IMR-90 (cell line): ENCODE results near the gene IRF6. TPM values are rescaled to one million over a fixed set of nuclear protein-coding genes. Genes with fewer than 3 reads are reported as not detected.

Experiments used
- ATAC-seq: fragments of 200-7000 bp; cut with Tn5 transposase; 2 replicates; pipeline ENCODE4 v1.9.1; 2020; ENCODE audit warnings: low read depth, mild to moderate bottlenecking, moderate library complexity
- BruUV-seq: library from RNA; stranded (reverse); fragments of 400-500 nt; replicated peaks from 2 replicates; lab custom pipeline; 2021; lab: Mats Ljungman, UMichigan
- CTCF ChIA-PET: fragments of 300-600 bp; formaldehyde crosslinking; extraction: SDS; loops from one replicate; lab custom pipeline; 2021; ENCODE audit warnings: antibody characterized with exemption; lab: Yijun Ruan, JAX
- POLR2A ChIA-PET: fragments of 300-600 bp; sonication (Branson Sonifier 250); formaldehyde crosslinking; loops from one replicate; lab custom pipeline; 2022; ENCODE audit warnings: antibody characterized with exemption; ENCODE audit not compliant: unreplicated experiment; lab: Charles Lee
- DNase-seq: peaks from one replicate; pipeline ENCODE4 v3.0.0; 2013
- H2AFZ ChIP-seq: replicated peaks from 2 replicates; pipeline ENCODE3; 2013; ENCODE audit warnings: low read length, mild to moderate bottlenecking; ENCODE audit not compliant: poor library complexity
- H2AK5ac ChIP-seq: 2 replicates; pipeline ENCODE4 v1.6.1; 2013; ENCODE audit warnings: low read depth, low read length, inconsistent platforms
- H2AK9ac ChIP-seq: replicated peaks from 2 replicates; pipeline ENCODE3; 2013; ENCODE audit warnings: mild to moderate bottlenecking, low read depth, low read length, moderate library complexity; ENCODE audit not compliant: poor library complexity
- H2BK120ac ChIP-seq: 2 replicates; pipeline ENCODE4 v1.6.1; 2013; ENCODE audit warnings: low read depth, low read length, inconsistent platforms
- H2BK15ac ChIP-seq: 3 replicates; pipeline ENCODE4 v1.6.1; 2013; ENCODE audit warnings: low read depth, low read length, inconsistent platforms
- H2BK20ac ChIP-seq: 2 replicates; pipeline ENCODE4 v1.6.1; 2013; ENCODE audit warnings: low read depth, mild to moderate bottlenecking, inconsistent platforms, low read length, moderate library complexity
- H2BK5ac ChIP-seq: 2 replicates; pipeline ENCODE4 v1.6.1; 2013; ENCODE audit warnings: mild to moderate bottlenecking, low read depth, low read length, inconsistent platforms; ENCODE audit not compliant: poor library complexity, severe bottlenecking
- H3K14ac ChIP-seq: replicated peaks from 2 replicates; pipeline ENCODE4 v1.6.1; 2013; ENCODE audit warnings: low read depth, low read length, inconsistent platforms
- H3K18ac ChIP-seq: 2 replicates; pipeline ENCODE4 v1.6.1; 2013; ENCODE audit warnings: low read depth, low read length, control low read depth
- H3K23ac ChIP-seq: 2 replicates; pipeline ENCODE4 v1.6.1; 2013; ENCODE audit warnings: low read depth, low read length, inconsistent platforms
- H3K27ac ChIP-seq: 2 replicates; pipeline ENCODE4 v1.5.1; 2013; ENCODE audit warnings: mild to moderate bottlenecking, control low read depth, low read length; ENCODE audit not compliant: insufficient read depth
- H3K27me3 ChIP-seq: 2 replicates; pipeline ENCODE4 v1.6.1; 2013; ENCODE audit warnings: low read length; ENCODE audit not compliant: control insufficient read depth, insufficient read depth
- H3K36me3 ChIP-seq: 2 replicates; pipeline ENCODE4 v1.6.1; 2013; ENCODE audit warnings: low read length, mixed read lengths; ENCODE audit not compliant: control insufficient read depth, insufficient read depth
- H3K4ac ChIP-seq: 2 replicates; pipeline ENCODE4 v1.6.1; 2013; ENCODE audit warnings: low read depth, low read length, inconsistent platforms
- H3K4me1 ChIP-seq: 2 replicates; pipeline ENCODE4 v1.6.1; 2013; ENCODE audit warnings: low read length, mixed read lengths; ENCODE audit not compliant: control insufficient read depth, insufficient read depth
- H3K4me2 ChIP-seq: 2 replicates; pipeline ENCODE4 v1.6.1; 2013; ENCODE audit warnings: low read depth, mild to moderate bottlenecking, control low read depth, low read length, moderate library complexity
- H3K4me3 ChIP-seq: 2 replicates; pipeline ENCODE4 v1.5.1; 2013; ENCODE audit warnings: low read depth, mild to moderate bottlenecking, control low read depth, low read length, moderate library complexity; ENCODE audit not compliant: insufficient read depth
- H3K56ac ChIP-seq: 2 replicates; pipeline ENCODE4 v1.6.1; 2013; ENCODE audit warnings: low read length, inconsistent platforms; ENCODE audit not compliant: insufficient read depth; ENCODE audit errors: extremely low read depth
- H3K79me1 ChIP-seq, 2 experiments: 2 replicates each; pipeline ENCODE4 v1.6.1; 2013; ENCODE audit warnings: low read length in 2 of 2, inconsistent platforms in 1 of 2, low read depth in 1 of 2
- H3K9ac ChIP-seq: 2 replicates; pipeline ENCODE4 v1.6.1; 2013; ENCODE audit warnings: low read depth, low read length, control low read depth
- H3K9me1 ChIP-seq: 2 replicates; pipeline ENCODE4 v1.6.1; 2013; ENCODE audit warnings: low read length, inconsistent platforms; ENCODE audit not compliant: insufficient read depth
- H3K9me3 ChIP-seq: 2 replicates; pipeline ENCODE4 v1.6.1; 2013; ENCODE audit warnings: low read length; ENCODE audit not compliant: control insufficient read depth, insufficient read depth
- H4K20me1 ChIP-seq: 2 replicates; pipeline ENCODE4 v1.6.1; 2013; ENCODE audit warnings: low read length, inconsistent platforms; ENCODE audit not compliant: insufficient read depth
- H4K5ac ChIP-seq: 2 replicates; pipeline ENCODE4 v1.6.1; 2013; ENCODE audit warnings: mild to moderate bottlenecking, low read depth, low read length, control low read depth
- H4K8ac ChIP-seq, 2 experiments: 2 replicates each; pipeline ENCODE4 v1.6.1; 2013; ENCODE audit warnings: low read depth in 2 of 2, low read length in 2 of 2, control low read depth in 1 of 2, inconsistent platforms in 1 of 2
- H4K91ac ChIP-seq: 2 replicates; pipeline ENCODE4 v1.6.1; 2013; ENCODE audit warnings: low read depth, low read length, inconsistent platforms; ENCODE audit not compliant: insufficient read depth
- BHLHE40 ChIP-seq: fragments of 150-350 bp; IDR thresholded peaks from 2 replicates; pipeline ENCODE4 v1.6.1; 2016; ENCODE audit warnings: mild to moderate bottlenecking, low read depth, low read length
- CEBPB ChIP-seq: IDR thresholded peaks from 2 replicates; pipeline ENCODE4 v1.6.1; 2012; ENCODE audit warnings: low read depth, low read length, improper control_type of control experiment
- CHD1 ChIP-seq: IDR thresholded peaks from 2 replicates; pipeline ENCODE4 v1.6.1; 2012; ENCODE audit warnings: low read depth, low read length, improper control_type of control experiment
- MAZ ChIP-seq: IDR thresholded peaks from 2 replicates; pipeline ENCODE4 v1.6.1; 2012; ENCODE audit warnings: low read depth, mild to moderate bottlenecking, low read length, improper control_type of control experiment, moderate library complexity, borderline replicate concordance
- MXI1 ChIP-seq: IDR thresholded peaks from 2 replicates; pipeline ENCODE4 v1.6.1; 2012; ENCODE audit warnings: low read depth, mild to moderate bottlenecking, low read length, moderate library complexity, borderline replicate concordance
- RAD21 ChIP-seq: IDR thresholded peaks from 2 replicates; pipeline ENCODE4 v1.6.1; 2012; ENCODE audit warnings: low read length, improper control_type of control experiment
- RCOR1 ChIP-seq: IDR thresholded peaks from 2 replicates; pipeline ENCODE4 v1.6.1; 2012; ENCODE audit warnings: mild to moderate bottlenecking, low read length, improper control_type of control experiment; ENCODE audit not compliant: insufficient replicate concordance
- SMC3 ChIP-seq: fragments of 150-350 bp; IDR thresholded peaks from 2 replicates; pipeline ENCODE4 v1.6.1; 2016; ENCODE audit warnings: low read depth, mild to moderate bottlenecking, antibody characterized with exemption, low read length, moderate library complexity
- WGBS, 2 experiments: methylation state at CpG; one replicate each; pipeline versions ENCODE4 v1.1.5 to v1.1.7; 2013; ENCODE audit warnings: missing lambda C conversion rate in 2 of 2; ENCODE audit not compliant: insufficient read length in 1 of 2; ENCODE audit errors: extremely low coverage in 2 of 2; 5-methylcytosine and 5-hydroxymethylcytosine counted together
- dilution Hi-C: fragments of 300-500 bp; cut with HindIII; formaldehyde crosslinking; loops from one replicate; pipeline ENCODE4 v1.14.3; 2018; ENCODE audit warnings: low sequenced_read_pairs; ENCODE audit not compliant: unreplicated experiment
- in situ Hi-C: fragments of 300-500 bp; cut with MboI; formaldehyde crosslinking; loops from 3 replicates; pipeline ENCODE4 v1.14.3; 2019; ENCODE audit warnings: low sequenced_read_pairs, inconsistent platforms, mixed read lengths
- intact Hi-C: fragments of 100-400 bp; cut with micrococcal nuclease; formaldehyde crosslinking; loops from 2 replicates; pipeline ENCODE4 v1.10.0; 2022
- polyA plus RNA-seq, 3 experiments: library from polyadenylated mRNA; depleted of rRNA; stranded (reverse); fragments of >200 nt; gene quantifications; 2 replicates each; pipeline ENCODE4 v1.2.3, GENCODE V29; 2012; ENCODE audit warnings: low replicate concordance in 1 of 3
- total RNA-seq: library from RNA; depleted of rRNA; stranded (reverse); fragments of >200 nt; gene quantifications from 2 replicates; pipeline ENCODE4 v1.2.3, GENCODE V29; 2012
- TF ChIP-seq, protein P1 (sequence below): fragments of 150-350 bp; IDR thresholded peaks from 2 replicates; pipeline ENCODE4 v1.6.1; 2016; ENCODE audit warnings: low read depth, mild to moderate bottlenecking, low read length, moderate library complexity, borderline replicate concordance

IRF6 gene
- total and polyA plus RNA-seq, 2 of the 4 experiments (the other 2 are of a cell fraction), result 1.2 to 2.9 TPM

DNA sequence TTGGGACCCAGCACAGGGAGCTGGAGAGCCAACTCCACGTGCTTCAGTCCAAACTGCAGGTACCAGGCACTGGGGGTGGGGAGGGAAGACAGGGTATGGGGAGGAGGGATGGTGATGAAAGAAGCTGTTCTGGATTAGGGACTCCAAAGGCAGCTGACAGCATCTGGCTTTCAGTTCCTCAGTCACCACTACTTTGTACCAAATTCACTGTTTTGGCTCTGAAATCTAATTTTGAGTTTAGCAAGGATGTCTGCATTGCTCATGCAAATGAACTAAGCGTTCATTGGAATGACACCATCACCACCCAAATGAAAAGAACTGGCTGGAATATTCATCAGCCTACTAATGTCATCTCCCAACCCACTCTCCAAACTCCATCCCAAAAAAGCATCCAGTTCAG is 30.3 kb downstream of the IRF6 start:
- no peak overlapping the region for H2BK15ac ChIP-seq
- H2AK5ac ChIP-seq, result no peak overlapping the region
- no peak overlapping the region for H3K14ac ChIP-seq
- H3K23ac ChIP-seq, result no peak overlapping the region
- WGBS, 2 experiments, result no CpG with 5 or more reads among the region's 2 CpGs
- in situ Hi-C loops, result no loop called here
- BruUV-seq, result no TSS peak
- H2BK20ac ChIP-seq, result no peak overlapping the region
- H3K9me1 ChIP-seq, result peaks cover 9% of the 10 kb centered on the region
- intact Hi-C loops, result no loop called here
- H3K9me3 ChIP-seq, result no peaks in the 10 kb centered on the region
- no peak overlapping the region for H2BK120ac ChIP-seq
- DNase-seq, result no peak
- H2AFZ ChIP-seq, result no peak overlapping the region
- no peak overlapping the region for H3K18ac ChIP-seq
- H3K36me3 ChIP-seq, result no peaks in the 10 kb centered on the region
- no peak overlapping the region for H2BK5ac ChIP-seq
- H3K4me3 ChIP-seq, result no peak overlapping the region
- no peak overlapping the region for H4K8ac ChIP-seq
- H3K79me1 ChIP-seq, result peaks cover 0 to 6% of the 10 kb centered on the region in 2 experiments; a peak in 1 of 4 replicates
- H3K27me3 ChIP-seq, result no peaks in the 10 kb centered on the region
- no peak overlapping the region for H4K91ac ChIP-seq
- no peak for ATAC-seq
- no peak overlapping the region for H3K56ac ChIP-seq
- H3K4ac ChIP-seq, result no peak overlapping the region
- H3K4me1 ChIP-seq, result no peaks in the 10 kb centered on the region
- TF ChIP-seq BHLHE40 (no peak), MXI1 (no peak), CHD1 (no peak), RCOR1 (no peak), CEBPB (no peak), MAZ (no peak), SMC3 (no peak), RAD21 (no peak)
- TF ChIP-seq, protein P1, sequence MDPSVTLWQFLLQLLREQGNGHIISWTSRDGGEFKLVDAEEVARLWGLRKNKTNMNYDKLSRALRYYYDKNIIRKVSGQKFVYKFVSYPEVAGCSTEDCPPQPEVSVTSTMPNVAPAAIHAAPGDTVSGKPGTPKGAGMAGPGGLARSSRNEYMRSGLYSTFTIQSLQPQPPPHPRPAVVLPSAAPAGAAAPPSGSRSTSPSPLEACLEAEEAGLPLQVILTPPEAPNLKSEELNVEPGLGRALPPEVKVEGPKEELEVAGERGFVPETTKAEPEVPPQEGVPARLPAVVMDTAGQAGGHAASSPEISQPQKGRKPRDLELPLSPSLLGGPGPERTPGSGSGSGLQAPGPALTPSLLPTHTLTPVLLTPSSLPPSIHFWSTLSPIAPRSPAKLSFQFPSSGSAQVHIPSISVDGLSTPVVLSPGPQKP, result no peak
- POLR2A ChIA-PET, result no interaction called here
- H3K27ac ChIP-seq, result no peak overlapping the region
- H3K4me2 ChIP-seq, result no peak overlapping the region
- no peaks in the 10 kb centered on the region for H4K20me1 ChIP-seq
- dilution Hi-C loops, result no loop called here
- no peak overlapping the region for H3K9ac ChIP-seq
- H4K5ac ChIP-seq, result no peak overlapping the region
- no peak overlapping the region for H2AK9ac ChIP-seq
- CTCF ChIA-PET, result no interaction called here
